ENCODE measurements around the gene CLIP2.
"Not testable (repeated sequence)": the region's sequence is repeated elsewhere in the genome, so short reads cannot be mapped to it uniquely, and the experiment has no call there.

Gene CLIP2

GRCh38 chr7:74289018-74289658, at the start of gene CLIP2:
CLIP2 (plus strand) TSS chr7:74289407; CDS start chr7:74317547, 28,140 bp downstream.
- DNase-seq (ENCODE audit: low spot score) = peak; percentile 77

- DNase-seq (ENCODE audit: low spot score) = no peak
These were observed 48.7 kb upstream of the CLIP2 start for GRCh38 chr7:74240482-74240881.

DNA sequence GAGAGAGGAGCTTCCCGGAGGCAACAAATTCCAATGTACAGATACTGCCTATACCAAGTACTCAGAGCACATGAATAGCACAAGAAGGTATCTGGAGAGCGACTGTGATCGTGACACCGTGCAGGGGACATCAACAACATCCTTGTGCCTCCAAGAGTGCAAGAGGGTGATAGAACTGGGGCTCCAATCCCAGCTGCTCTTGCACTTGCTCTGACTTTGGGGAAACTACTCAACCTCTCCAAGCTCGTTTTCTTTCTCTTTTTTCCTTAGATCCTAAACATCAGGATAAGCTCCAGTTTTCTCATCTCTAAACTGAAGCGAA, 47.1 kb upstream of the CLIP2 start:
- no peak for DNase-seq (ENCODE audit: low spot score)

DNA sequence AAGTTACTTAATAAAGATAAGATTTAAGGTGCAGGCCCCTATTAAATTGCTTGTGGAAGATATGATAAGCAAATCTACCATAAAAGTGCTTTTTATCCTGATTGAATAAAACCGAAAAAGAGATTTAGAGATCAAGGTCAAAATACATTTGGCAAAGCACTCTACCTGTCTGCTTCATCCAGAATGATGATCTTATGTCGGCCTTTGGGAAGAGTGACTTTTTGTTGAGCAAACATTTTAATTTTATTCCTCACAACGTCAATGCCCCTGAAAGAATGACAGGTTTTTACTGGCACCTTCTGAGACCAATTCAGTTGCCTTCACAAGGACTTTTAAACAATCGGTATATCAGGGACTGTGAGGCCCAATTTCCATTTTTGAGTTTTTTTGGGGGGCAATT, 42.7 kb upstream of the CLIP2 start:
- no peak for DNase-seq (ENCODE audit: low spot score)

DNA sequence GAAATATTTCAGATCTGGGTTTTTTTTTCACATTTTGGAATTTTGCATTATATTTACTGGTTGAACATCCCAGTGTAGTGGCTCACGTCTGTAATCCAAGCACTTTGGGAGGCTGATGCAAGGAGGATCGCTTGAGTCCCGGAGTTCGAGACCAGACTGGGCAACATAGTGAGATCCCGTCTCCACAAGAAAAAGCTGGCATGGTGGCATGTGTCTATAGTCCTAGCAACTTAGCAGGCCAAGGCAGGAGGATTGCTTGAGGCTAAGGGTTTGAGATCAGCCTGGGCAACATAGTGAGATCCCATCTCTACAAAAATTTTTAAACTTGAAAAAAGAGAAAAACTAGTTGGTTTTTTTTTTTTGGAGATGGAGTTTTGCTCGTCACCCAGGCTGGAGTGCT, 41.1 kb upstream of the CLIP2 start:
- DNase-seq (ENCODE audit: low spot score) = no peak

- DNase-seq (ENCODE audit: low spot score) = not testable (repeated sequence)
These were observed 40.1 kb upstream of the CLIP2 start for GRCh38 chr7:74249058-74249457.

GRCh38 chr7:74252893-74253292, 36.3 kb upstream of the CLIP2 start:
- DNase-seq (ENCODE audit: low spot score) = no peak

DNA sequence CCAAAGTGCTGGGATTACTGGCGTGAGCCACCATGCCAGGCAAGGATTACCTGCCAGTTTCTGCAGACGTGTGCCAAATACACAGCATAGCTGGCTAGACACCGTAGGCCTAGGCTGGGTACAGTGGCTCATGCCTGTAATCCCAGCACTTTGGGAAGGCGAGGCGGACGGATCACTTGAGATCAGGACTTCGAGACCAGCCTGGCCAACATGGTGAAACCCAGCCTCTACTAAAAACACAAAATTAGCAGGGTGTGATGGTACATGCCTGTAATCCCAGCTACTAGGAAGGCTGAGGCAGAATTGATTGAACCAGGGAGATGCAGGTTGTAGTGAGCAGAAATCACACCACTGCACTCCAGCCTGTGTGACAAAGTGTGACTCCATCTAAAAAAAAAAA, 35.9 kb upstream of the CLIP2 start:
- DNase-seq (ENCODE audit: low spot score) = no peak

- no peak for DNase-seq (ENCODE audit: low spot score)
These were observed 35.4 kb upstream of the CLIP2 start for GRCh38 chr7:74253835-74254128.

- peak; percentile 96 for DNase-seq (ENCODE audit: low spot score)
These were observed 34.9 kb upstream of the CLIP2 start, which contains the start of gene RFC2 for GRCh38 chr7:74254129-74254857. RFC2 (minus strand) TSS chr7:74254399; CDS start chr7:74254383, 16 bp downstream.

DNA sequence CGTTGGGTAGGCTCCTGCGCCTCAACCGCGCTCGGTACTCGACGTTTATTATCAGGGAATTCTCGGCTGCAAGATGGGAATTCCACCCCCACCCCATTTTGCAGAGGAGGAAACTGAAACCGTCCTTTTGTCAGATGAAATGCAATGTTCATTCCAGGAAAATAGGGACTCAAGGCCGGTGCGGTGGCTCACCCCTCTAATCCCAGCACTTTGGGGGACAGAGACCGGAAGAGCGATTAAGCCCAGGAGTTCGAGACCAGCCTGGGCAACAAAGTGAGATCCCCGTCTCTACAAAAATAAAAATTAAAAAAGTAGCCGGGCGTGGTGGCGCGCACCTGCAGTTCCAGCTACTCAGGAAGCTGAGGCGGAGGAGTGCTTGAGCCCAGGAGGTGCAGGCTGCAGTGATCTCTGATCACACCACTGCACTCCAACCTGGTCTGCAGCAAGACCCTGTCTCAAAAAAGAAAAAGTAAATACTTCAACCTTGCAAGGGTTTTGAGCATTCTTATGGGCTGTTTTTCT, 34.3 kb upstream of the CLIP2 start:
- no peak for DNase-seq (ENCODE audit: low spot score)

DNA sequence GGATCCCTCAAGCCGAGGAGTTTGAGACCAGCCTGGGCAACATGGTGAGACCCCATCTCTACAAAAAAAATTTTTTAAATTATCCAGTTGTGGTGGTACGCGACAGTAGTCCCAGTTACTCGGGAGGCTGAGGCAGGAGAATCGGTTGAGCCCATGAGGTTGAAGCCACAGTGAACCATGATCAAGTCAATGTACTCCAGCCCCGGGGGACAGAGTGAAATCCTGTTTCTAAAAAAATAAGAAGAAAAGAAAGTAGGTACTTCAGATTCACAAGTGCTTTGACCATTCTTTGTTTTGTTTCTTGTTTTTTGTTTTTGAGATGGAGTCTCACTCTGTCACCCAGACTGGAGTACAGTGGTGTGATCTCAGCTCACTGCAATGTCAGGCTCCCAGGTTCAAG, 33.7 kb upstream of the CLIP2 start:
- DNase-seq (ENCODE audit: low spot score) = not testable (repeated sequence)

GRCh38 chr7:74256491-74257408, 32.5 kb upstream of the CLIP2 start:
- DNase-seq (ENCODE audit: low spot score) = no peak

DNA sequence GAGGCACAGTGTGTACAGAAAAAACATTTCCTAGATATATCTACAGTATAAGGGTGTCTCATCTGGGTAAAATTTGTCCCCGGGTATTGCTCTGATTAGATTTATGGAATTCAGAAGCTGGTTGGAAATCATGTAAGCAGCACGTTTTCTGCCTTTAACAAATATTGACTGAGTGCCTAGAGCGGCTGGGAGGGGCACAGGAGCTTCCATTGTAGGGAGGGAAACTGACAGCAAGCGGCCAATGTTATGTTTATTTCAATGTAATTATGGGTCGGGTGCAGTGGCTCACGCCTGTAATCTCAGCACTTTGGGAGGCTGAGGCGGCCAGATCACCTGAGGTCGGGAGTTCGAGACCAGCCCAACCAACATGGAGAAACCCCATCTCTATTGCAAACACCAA, 30.6 kb upstream of the CLIP2 start:
- DNase-seq (ENCODE audit: low spot score) = no peak

GRCh38 chr7:74262639-74263398, 26.4 kb upstream of the CLIP2 start:
- no peak for DNase-seq (ENCODE audit: low spot score)

GRCh38 chr7:74263399-74264120, 25.6 kb upstream of the CLIP2 start:
- no peak for DNase-seq (ENCODE audit: low spot score)

GRCh38 chr7:74266191-74266963, 22.8 kb upstream of the CLIP2 start:
- DNase-seq (ENCODE audit: low spot score) = no peak

- no peak for DNase-seq (ENCODE audit: low spot score)
These were observed 21.2 kb upstream of the CLIP2 start for GRCh38 chr7:74267756-74268565.

GRCh38 chr7:74269757-74270277, 19.4 kb upstream of the CLIP2 start:
- peak; percentile 72 for DNase-seq (ENCODE audit: low spot score)

Data from CD4-positive, alpha-beta T cell treated with Interleukin-15 for 4 hours (primary cell).